IPS-15b (cell line): Measurements from ENCODE around the gene ARF6.
"Not testable (repeated sequence)": the region's sequence is repeated elsewhere in the genome, so short reads cannot be mapped to it uniquely, and the experiment has no call there.

Experiments
- H3K27me3 ChIP-seq: one replicate; pipeline ENCODE4 v1.6.1; 2013; ENCODE audit warnings: low read length; ENCODE audit not compliant: control insufficient read depth, insufficient read depth
- H3K36me3 ChIP-seq: one replicate; pipeline ENCODE4 v1.6.1; 2013; ENCODE audit warnings: low read length; ENCODE audit not compliant: control insufficient read depth, insufficient read depth
- H3K4me1 ChIP-seq: one replicate; pipeline ENCODE4 v1.6.1; 2013; ENCODE audit warnings: mild to moderate bottlenecking, low read length; ENCODE audit not compliant: control insufficient read depth, insufficient read depth
- H3K4me3 ChIP-seq: one replicate; pipeline ENCODE4 v1.5.1; 2013; ENCODE audit warnings: low read depth, low read length
- H3K9ac ChIP-seq: one replicate; pipeline ENCODE4 v1.6.1; 2013; ENCODE audit warnings: low read depth, mild to moderate bottlenecking, low read length
- H3K9me3 ChIP-seq: one replicate; pipeline ENCODE4 v1.6.1; 2013; ENCODE audit warnings: mild to moderate bottlenecking, low read length; ENCODE audit not compliant: control insufficient read depth, insufficient read depth

The ARF6 gene

GRCh38 chr14:49862089-49862673, 30.7 kb upstream of the ARF6 start:
- Histone ChIP-seq H3K4me3 (peak overlapping the region; percentile 86), H3K36me3 (no peaks in the 10 kb centered on the region), H3K27me3 (no peaks in the 10 kb centered on the region), H3K9ac (peak overlapping the region; percentile 82), H3K4me1 (peaks cover 3% of the 10 kb centered on the region), H3K9me3 (no peaks in the 10 kb centered on the region)

- Histone ChIP-seq H3K4me3 (peak overlapping the region; percentile 92), H3K27me3 (no peaks in the 10 kb centered on the region), H3K9me3 (no peaks in the 10 kb centered on the region)
These were observed 29.2 kb upstream of the ARF6 start for GRCh38 chr14:49863487-49864281.

GRCh38 chr14:49865431-49865859, 27.4 kb upstream of the ARF6 start:
- H3K4me3 ChIP-seq: no peak overlapping the region
- H3K36me3 ChIP-seq: no peaks in the 10 kb centered on the region
- peaks cover 5% of the 10 kb centered on the region for H3K4me1 ChIP-seq
- H3K9ac ChIP-seq: no peak overlapping the region
- H3K9me3 ChIP-seq: no peaks in the 10 kb centered on the region
- no peaks in the 10 kb centered on the region for H3K27me3 ChIP-seq

More at GRCh38 chr14:49863487-49864281, 29.2 kb upstream of the ARF6 start:
- Histone ChIP-seq H3K4me1 (peaks cover 5% of the 10 kb centered on the region), H3K36me3 (no peaks in the 10 kb centered on the region), H3K9ac (peak overlapping the region; percentile 62)

- Histone ChIP-seq H3K4me3 (peak overlapping the region; percentile 77), H3K36me3 (no peaks in the 10 kb centered on the region), H3K9me3 (no peaks in the 10 kb centered on the region), H3K4me1 (peaks cover 5% of the 10 kb centered on the region), H3K27me3 (no peaks in the 10 kb centered on the region), H3K9ac (peak overlapping the region; percentile 76)
These were observed 24.8 kb upstream of the ARF6 start for GRCh38 chr14:49867831-49868719.

GRCh38 chr14:49868720-49869114, 24.2 kb upstream of the ARF6 start:
- Histone ChIP-seq H3K27me3 (no peaks in the 10 kb centered on the region), H3K9me3 (no peaks in the 10 kb centered on the region), H3K9ac (no peak overlapping the region), H3K4me3 (peak overlapping the region; percentile 77), H3K4me1 (peaks cover 5% of the 10 kb centered on the region), H3K36me3 (no peaks in the 10 kb centered on the region)

- H3K36me3 ChIP-seq: no peaks in the 10 kb centered on the region
These were observed 22.0 kb upstream of the ARF6 start for GRCh38 chr14:49870908-49871307.

GRCh38 chr14:49873548-49873947, 19.3 kb upstream of the ARF6 start:
- not testable (repeated sequence) for H3K9me3 ChIP-seq, H3K36me3 ChIP-seq, H3K4me3 ChIP-seq, H3K27me3 ChIP-seq, H3K4me1 ChIP-seq, H3K9ac ChIP-seq

More at GRCh38 chr14:49870908-49871307, 22.0 kb upstream of the ARF6 start:
- H3K9me3 ChIP-seq: no peaks in the 10 kb centered on the region
- peaks cover 2% of the 10 kb centered on the region for H3K4me1 ChIP-seq
- no peak overlapping the region for H3K4me3 ChIP-seq
- H3K9ac ChIP-seq: no peak overlapping the region
- no peaks in the 10 kb centered on the region for H3K27me3 ChIP-seq

- H3K9ac ChIP-seq: no peak overlapping the region
These were observed 17.2 kb upstream of the ARF6 start for GRCh38 chr14:49875640-49876198.

GRCh38 chr14:49876563-49877127, 16.2 kb upstream of the ARF6 start:
- Histone ChIP-seq H3K9ac (no peak overlapping the region), H3K4me3 (no peak overlapping the region), H3K27me3 (no peaks in the 10 kb centered on the region), H3K4me1 (no peaks in the 10 kb centered on the region), H3K36me3 (no peaks in the 10 kb centered on the region), H3K9me3 (no peaks in the 10 kb centered on the region)

More at GRCh38 chr14:49875640-49876198, 17.2 kb upstream of the ARF6 start:
- Histone ChIP-seq H3K4me1 (no peaks in the 10 kb centered on the region), H3K36me3 (no peaks in the 10 kb centered on the region), H3K4me3 (no peak overlapping the region), H3K9me3 (no peaks in the 10 kb centered on the region), H3K27me3 (no peaks in the 10 kb centered on the region)

GRCh38 chr14:49879646-49880204, 13.2 kb upstream of the ARF6 start:
- H3K4me3 ChIP-seq: no peak overlapping the region
- H3K36me3 ChIP-seq: no peaks in the 10 kb centered on the region
- H3K27me3 ChIP-seq: no peaks in the 10 kb centered on the region
- no peak overlapping the region for H3K9ac ChIP-seq
- peaks cover 9% of the 10 kb centered on the region for H3K4me1 ChIP-seq
- H3K9me3 ChIP-seq: no peaks in the 10 kb centered on the region
